ENCODE data around the gene DAPL1.
"Not testable (repeated sequence)": the region's sequence is repeated elsewhere in the genome, so short reads cannot be mapped to it uniquely, and the experiment has no call there.

The DAPL1 gene

GRCh38 chr2:158823486-158824237 is 28.5 kb downstream of the DAPL1 start:
- no peak for DNase-seq

- no peak for DNase-seq
Observed at GRCh38 chr2:158825021-158825420, 29.9 kb downstream of the DAPL1 start.

- DNase-seq, result no peak
Observed at GRCh38 chr2:158826965-158827364, 31.8 kb downstream of the DAPL1 start.

GRCh38 chr2:158828378-158829164 is 33.5 kb downstream of the DAPL1 start:
- no peak for DNase-seq

GRCh38 chr2:158829167-158829566 is 34.0 kb downstream of the DAPL1 start:
- DNase-seq, result no peak

- DNase-seq, result no peak
Observed at GRCh38 chr2:158830201-158830600, 35.1 kb downstream of the DAPL1 start.

GRCh38 chr2:158835431-158835830 is 40.3 kb downstream of the DAPL1 start:
- no peak for DNase-seq

GRCh38 chr2:158837645-158838044 is 42.5 kb downstream of the DAPL1 start:
- no peak for DNase-seq

GRCh38 chr2:158841850-158842249 is 46.7 kb downstream of the DAPL1 start:
- DNase-seq, result no peak

GRCh38 chr2:158845444-158845843 is 50.3 kb downstream of the DAPL1 start:
- DNase-seq, result no peak

GRCh38 chr2:158845859-158846258 is 50.7 kb downstream of the DAPL1 start:
- no peak for DNase-seq

GRCh38 chr2:158847526-158847925 is 52.4 kb downstream of the DAPL1 start:
- DNase-seq, result not testable (repeated sequence)

- DNase-seq, result not testable (repeated sequence)
Observed at GRCh38 chr2:158848031-158848970, 53.2 kb downstream of the DAPL1 start.

- not testable (repeated sequence) for DNase-seq
Observed at GRCh38 chr2:158860179-158860578, 65.1 kb downstream of the DAPL1 start.

GRCh38 chr2:158861626-158862025 is 66.5 kb downstream of the DAPL1 start:
- not testable (repeated sequence) for DNase-seq

- DNase-seq, result not testable (repeated sequence)
Observed at GRCh38 chr2:158865469-158865868, 70.4 kb downstream of the DAPL1 start.
